Measurements from ENCODE around the gene PTPRT.

PTPRT gene

GRCh38 chr20:43017241-43018030, 172.3 kb downstream of the PTPRT start:
- DNase-seq: no peak

- DNase-seq: no peak
These were observed 173.4 kb downstream of the PTPRT start for GRCh38 chr20:43016257-43016656.

- no peak for DNase-seq
These were observed 174.1 kb downstream of the PTPRT start for GRCh38 chr20:43015566-43015965.

GRCh38 chr20:43014206-43014605, 175.5 kb downstream of the PTPRT start:
- DNase-seq: no peak

- DNase-seq: no peak
These were observed 178.2 kb downstream of the PTPRT start for GRCh38 chr20:43011491-43011890.

GRCh38 chr20:43009532-43009931, 180.2 kb downstream of the PTPRT start:
- no peak for DNase-seq

- DNase-seq: no peak
These were observed 182.2 kb downstream of the PTPRT start for GRCh38 chr20:43007525-43007924.

GRCh38 chr20:43006651-43007375, 182.9 kb downstream of the PTPRT start:
- no peak for DNase-seq

GRCh38 chr20:43003318-43003944, 186.3 kb downstream of the PTPRT start:
- no peak for DNase-seq

- no peak for DNase-seq
These were observed 193.6 kb downstream of the PTPRT start for GRCh38 chr20:42996141-42996540.

- DNase-seq: no peak
These were observed 201.4 kb downstream of the PTPRT start for GRCh38 chr20:42988319-42988718.

GRCh38 chr20:42987376-42988114, 202.2 kb downstream of the PTPRT start:
- DNase-seq: no peak

GRCh38 chr20:42986143-42986773, 203.4 kb downstream of the PTPRT start:
- DNase-seq: no peak

GRCh38 chr20:42985628-42986027, 204.1 kb downstream of the PTPRT start:
- DNase-seq: no peak

- no peak for DNase-seq
These were observed 207.5 kb downstream of the PTPRT start for GRCh38 chr20:42982218-42982617.

- DNase-seq: no peak
These were observed 208.5 kb downstream of the PTPRT start for GRCh38 chr20:42981253-42981652.

- DNase-seq: no peak
These were observed 210.0 kb downstream of the PTPRT start for GRCh38 chr20:42979720-42980119.

GRCh38 chr20:42978184-42978974, 211.3 kb downstream of the PTPRT start:
- DNase-seq: no peak

GRCh38 chr20:42975974-42976373, 213.7 kb downstream of the PTPRT start:
- no peak for DNase-seq

- DNase-seq: no peak
These were observed 215.4 kb downstream of the PTPRT start for GRCh38 chr20:42974347-42974746.

GRCh38 chr20:42972591-42972990, 217.1 kb downstream of the PTPRT start:
- DNase-seq: no peak

- no peak for DNase-seq
These were observed 221.0 kb downstream of the PTPRT start for GRCh38 chr20:42968746-42969145.
